Epithelial cell of esophagus (primary cell): ENCODE measurements around the gene MACROD2.

ENCODE experiments used
- DNase-seq: peaks from one replicate; pipeline ENCODE4 v3.0.0; 2010; ENCODE audit warnings: low read depth
- H3K4me3 ChIP-seq: 2 replicates; pipeline ENCODE4 v1.5.1; 2011; ENCODE audit warnings: mild to moderate bottlenecking, low read length, control low read depth
- CTCF ChIP-seq: IDR thresholded peaks from 2 replicates; pipeline ENCODE4 v1.5.1; 2011; ENCODE audit warnings: low read depth, mild to moderate bottlenecking, low read length, control low read depth, inconsistent platforms; ENCODE audit not compliant: insufficient read depth; ENCODE audit errors: missing control alignments

The MACROD2 gene

GRCh38 chr20:15838466-15838865 is 1843.2 kb downstream of the MACROD2 start:
- no peak for TF ChIP-seq CTCF
- DNase-seq = no peak
- H3K4me3 ChIP-seq = no peak overlapping the region

DNA sequence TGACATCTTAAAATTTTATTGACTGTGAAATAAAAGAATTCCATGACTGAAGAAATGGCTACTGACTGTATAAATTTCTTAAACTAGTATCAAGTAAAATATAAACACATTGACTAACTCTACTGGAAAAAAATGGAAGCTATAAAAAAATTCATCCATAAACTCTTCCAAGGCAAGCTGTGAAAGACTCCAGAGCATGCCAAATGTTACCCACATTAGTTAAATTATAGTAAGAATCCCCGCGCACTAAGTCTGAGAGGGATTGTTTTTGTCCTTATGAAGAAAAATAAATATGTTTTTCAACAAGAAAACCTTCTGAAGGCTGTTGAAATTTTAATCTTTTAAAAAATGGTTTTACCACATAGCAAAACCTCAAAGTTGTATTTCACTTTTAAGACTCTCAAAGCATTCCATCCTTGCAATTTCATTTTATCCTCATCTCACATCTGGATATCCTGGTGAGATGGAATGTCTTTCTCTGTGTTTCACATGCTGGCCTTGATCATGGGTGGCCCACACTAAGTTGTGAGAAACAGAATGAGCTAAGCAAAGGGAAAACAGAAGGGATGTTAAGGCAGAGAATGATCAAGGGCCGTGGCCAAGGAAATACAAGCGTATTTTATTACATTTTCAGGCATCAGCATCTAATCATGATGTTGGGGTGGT is 1845.5 kb downstream of the MACROD2 start:
- DNase-seq = no peak
- no peak for TF ChIP-seq CTCF
- no peak overlapping the region for H3K4me3 ChIP-seq

DNA sequence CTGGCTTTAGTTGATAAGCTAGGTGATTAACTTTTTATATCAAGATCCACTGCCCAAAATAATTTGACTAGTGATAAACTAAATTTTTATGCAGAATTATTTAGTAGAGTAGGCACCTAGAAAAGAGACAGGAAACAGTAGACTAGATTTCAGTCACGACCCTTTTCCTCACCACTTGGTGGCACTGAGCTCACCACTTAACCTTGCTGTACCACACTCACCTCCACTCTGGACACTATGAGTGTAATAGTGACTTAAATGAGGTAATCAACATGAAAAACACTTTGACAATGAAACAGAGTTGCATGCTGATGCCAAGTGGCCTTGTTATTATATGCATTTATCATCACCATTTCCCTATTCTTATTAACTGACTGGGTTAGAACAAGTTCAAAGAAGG is 1847.6 kb downstream of the MACROD2 start:
- no peak for DNase-seq
- H3K4me3 ChIP-seq = no peak overlapping the region
- no peak for TF ChIP-seq CTCF

- DNase-seq = no peak
- TF ChIP-seq CTCF = no peak
- no peak overlapping the region for H3K4me3 ChIP-seq
Observed at GRCh38 chr20:15843777-15844176, 1848.5 kb downstream of the MACROD2 start.

DNA sequence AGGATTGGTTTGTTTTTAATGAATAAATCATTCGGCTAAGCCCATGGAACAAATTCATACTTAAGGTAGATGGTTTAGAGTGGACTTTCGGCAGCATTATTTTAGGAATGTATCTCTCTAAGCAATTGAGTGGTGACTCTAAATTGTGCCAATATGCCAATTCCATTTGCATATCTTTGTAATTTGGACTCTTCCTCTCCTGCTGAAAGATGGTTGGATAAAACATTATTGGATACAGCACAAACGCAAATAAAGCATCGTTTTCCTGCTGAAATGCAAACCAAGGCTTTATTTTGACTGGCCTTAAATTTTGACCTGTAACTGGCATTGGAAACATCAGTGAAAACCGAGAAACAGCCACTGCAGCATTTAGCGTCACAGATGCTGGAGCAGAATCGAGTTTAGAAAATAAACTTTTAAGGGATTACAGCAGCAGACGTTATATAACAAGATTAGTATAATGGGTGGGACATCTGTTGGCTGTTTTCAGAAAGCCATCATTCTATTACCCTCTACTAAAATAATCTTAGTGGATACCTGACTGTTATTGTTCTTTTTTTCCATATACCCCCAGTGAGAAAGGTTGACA is 1852.0 kb downstream of the MACROD2 start:
- no peak overlapping the region for H3K4me3 ChIP-seq
- TF ChIP-seq CTCF = no peak
- DNase-seq = no peak

DNA sequence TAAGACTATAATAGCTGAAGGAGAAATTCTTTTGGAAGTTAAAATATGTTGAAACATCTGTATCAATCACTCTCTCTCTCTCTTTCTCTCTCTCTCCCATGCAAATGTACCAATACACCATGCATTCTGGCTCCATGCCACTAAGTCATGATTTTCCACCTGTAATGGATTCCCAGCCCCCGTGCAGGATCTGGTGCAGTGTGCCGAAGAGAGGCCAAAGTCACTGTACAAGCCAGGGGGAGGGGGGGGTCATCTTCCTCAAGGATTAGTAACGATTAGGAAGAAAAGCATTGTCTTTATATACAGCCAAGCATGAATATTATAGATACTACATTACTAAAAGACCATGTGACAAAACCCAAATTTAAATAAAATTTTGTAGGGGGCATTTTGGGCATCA is 1852.8 kb downstream of the MACROD2 start:
- no peak for TF ChIP-seq CTCF
- no peak for DNase-seq
- H3K4me3 ChIP-seq = no peak overlapping the region
